Hematopoietic multipotent progenitor cell (in vitro differentiated cells): ENCODE measurements around the gene DPPA5. TPM values are rescaled to one million over a fixed set of nuclear protein-coding genes. Genes with fewer than 3 reads are reported as not detected.
"Not testable (repeated sequence)": the region's sequence is repeated elsewhere in the genome, so short reads cannot be mapped to it uniquely, and the experiment has no call there.

ENCODE experiments used
- DNase-seq, 3 donors: peaks; one replicate each; pipeline ENCODE4 v3.0.0-alpha.2; 2011 to 2015; ENCODE audit warnings: low read depth in 2 of 3, low spot score in 2 of 3
- total RNA-seq: library from RNA; depleted of rRNA; stranded (reverse); fragments of >200 nt; gene quantifications from one replicate; pipeline ENCODE4 v1.2.3, GENCODE V29; 2012

The DPPA5 gene
- total RNA-seq, 1 donor = not detected

GRCh38 chr6:73364549-73364948, 10.5 kb upstream of the DPPA5 start:
- no peak for DNase-seq

GRCh38 chr6:73364121-73364520, 10.0 kb upstream of the DPPA5 start:
- no peak for DNase-seq

- DNase-seq = no peak
Measured at GRCh38 chr6:73363537-73363875, 9.4 kb upstream of the DPPA5 start.

GRCh38 chr6:73362869-73363536, 8.9 kb upstream of the DPPA5 start:
- no peak for DNase-seq

- no peak for DNase-seq
Measured at GRCh38 chr6:73362358-73362757, 8.3 kb upstream of the DPPA5 start, which contains the start of gene KHDC3L. KHDC3L (plus strand) TSS chr6:73362658; CDS start chr6:73362730, 72 bp downstream.

- DNase-seq = no peak
Measured at GRCh38 chr6:73349311-73349710, 4.8 kb downstream of the DPPA5 start.

GRCh38 chr6:73348550-73349204, 5.4 kb downstream of the DPPA5 start:
- DNase-seq = no peak

- no peak for DNase-seq
Measured at GRCh38 chr6:73343164-73343563, 10.9 kb downstream of the DPPA5 start.

- no peak for DNase-seq
Measured at GRCh38 chr6:73342174-73342573, 11.9 kb downstream of the DPPA5 start.

GRCh38 chr6:73341335-73341734, 12.7 kb downstream of the DPPA5 start:
- no peak for DNase-seq

- no peak for DNase-seq
Measured at GRCh38 chr6:73340048-73340447, 14.0 kb downstream of the DPPA5 start.

GRCh38 chr6:73339340-73339739, 14.7 kb downstream of the DPPA5 start:
- no peak for DNase-seq

- DNase-seq = no peak
Measured at GRCh38 chr6:73329201-73329600, 24.9 kb downstream of the DPPA5 start.

GRCh38 chr6:73328790-73329189, 25.3 kb downstream of the DPPA5 start:
- DNase-seq = no peak

GRCh38 chr6:73325656-73326055, 28.4 kb downstream of the DPPA5 start:
- no peak for DNase-seq

GRCh38 chr6:73323323-73323722, 30.8 kb downstream of the DPPA5 start:
- DNase-seq = no peak

GRCh38 chr6:73314577-73315492, 39.2 kb downstream of the DPPA5 start:
- DNase-seq = peak in 2 of 3 donors; percentile 14 to 39

GRCh38 chr6:73310503-73310845, 43.6 kb downstream of the DPPA5 start:
- DNase-seq = not testable (repeated sequence)

GRCh38 chr6:73309785-73310502, 44.1 kb downstream of the DPPA5 start:
- peak in 2 of 3 donors; percentile 50 to 51 for DNase-seq

GRCh38 chr6:73309535-73309784, 44.6 kb downstream of the DPPA5 start:
- no peak for DNase-seq
